SH-SY5Y (cell line): ENCODE measurements around the gene CDH4.

Experiments used
- GATA2 ChIP-seq: IDR thresholded peaks from 2 replicates; pipeline ENCODE4 v1.6.1; 2011; ENCODE audit warnings: mild to moderate bottlenecking, low read depth, low read length
- GATA3 ChIP-seq: IDR thresholded peaks from 2 replicates; pipeline ENCODE4 v1.6.1; 2011; ENCODE audit warnings: low read depth, mild to moderate bottlenecking, low read length, moderate library complexity

GRCh38 chr20:61350500-61351250, 98.6 kb downstream of the CDH4 start:
- TF ChIP-seq GATA3: no peak
- TF ChIP-seq GATA2: no peak
